CD14-positive monocyte (primary cell): Measurements from ENCODE around the gene CHN2. TPM values are rescaled to one million over a fixed set of nuclear protein-coding genes. Genes with fewer than 3 reads are reported as not detected.

ENCODE experiments used
- DNase-seq, 3 donors: peaks; one replicate each; pipeline ENCODE4 v3.0.0-alpha.2; 2011 to 2022
- H2AFZ ChIP-seq: 2 replicates; pipeline ENCODE4 v1.6.0; 2012; ENCODE audit warnings: mild to moderate bottlenecking, low read depth, low read length, inconsistent platforms; ENCODE audit not compliant: insufficient read depth, poor library complexity, severe bottlenecking
- H3K27ac ChIP-seq, 2 donors: 1 replicate in 1 of 2; 2 replicates in 1 of 2; pipeline ENCODE4 v1.5.1; 2012 to 2013; ENCODE audit warnings: low read length in 2 of 2, control low read depth in 1 of 2, inconsistent platforms in 1 of 2, low read depth in 1 of 2, mild to moderate bottlenecking in 1 of 2
- H3K27me3 ChIP-seq, 2 donors: one replicate each; pipeline versions ENCODE4 v1.6.0 to v1.6.1; 2011 to 2013; ENCODE audit warnings: low read length in 2 of 2; ENCODE audit not compliant: control insufficient read depth in 2 of 2, insufficient read depth in 2 of 2
- H3K36me3 ChIP-seq, 2 donors: replicated peaks in 1 of 2; 1 replicate in 1 of 2; 2 replicates in 1 of 2; pipeline versions ENCODE4 v1.5.1 to v1.6.1; 2012 to 2013; ENCODE audit warnings: low read length in 2 of 2, control low read depth in 1 of 2, inconsistent platforms in 1 of 2, mild to moderate bottlenecking in 1 of 2; ENCODE audit not compliant: insufficient read depth in 2 of 2, control insufficient read depth in 1 of 2
- H3K4me1 ChIP-seq, 2 donors: 1 replicate in 1 of 2; 2 replicates in 1 of 2; pipeline versions ENCODE4 v1.5.1 to v1.6.1; 2012 to 2013; ENCODE audit warnings: low read length in 2 of 2, control low read depth in 1 of 2, inconsistent platforms in 1 of 2, mild to moderate bottlenecking in 1 of 2, moderate library complexity in 1 of 2; ENCODE audit not compliant: insufficient read depth in 2 of 2, control insufficient read depth in 1 of 2
- H3K4me2 ChIP-seq: replicated peaks from 2 replicates; pipeline ENCODE3; 2012; ENCODE audit warnings: low read length, moderate library complexity, mild to moderate bottlenecking; ENCODE audit not compliant: poor library complexity, severe bottlenecking; ENCODE audit errors: extremely low read depth
- H3K4me3 ChIP-seq, 3 experiments: fragments of 200-600 bp in 1 of 3; sonication (generic) in 1 of 3; replicated peaks in 1 of 3; 1 replicate in 2 of 3; 2 replicates in 1 of 3; pipeline ENCODE4 v1.5.1; 2011 to 2013; ENCODE audit warnings: low read length in 3 of 3, mild to moderate bottlenecking in 3 of 3, control low read depth in 2 of 3, low read depth in 2 of 3, inconsistent platforms in 1 of 3, moderate library complexity in 1 of 3
- H3K79me2 ChIP-seq: 2 replicates; pipeline ENCODE4 v1.6.0; 2012; ENCODE audit warnings: mild to moderate bottlenecking, control low read depth, inconsistent platforms, low read length, moderate library complexity; ENCODE audit not compliant: insufficient read depth
- H3K9ac ChIP-seq: 2 replicates; pipeline ENCODE4 v1.6.0; 2017; ENCODE audit warnings: low read length, mild to moderate bottlenecking; ENCODE audit not compliant: insufficient read depth, poor library complexity, severe bottlenecking
- H3K9me3 ChIP-seq, 2 donors: replicated peaks in 1 of 2; 1 replicate in 1 of 2; 2 replicates in 1 of 2; pipeline versions ENCODE4 v1.5.1 to v1.6.1; 2012 to 2013; ENCODE audit warnings: low read length in 2 of 2, control low read depth in 1 of 2; ENCODE audit not compliant: control insufficient read depth in 1 of 2, insufficient read depth in 1 of 2
- H4K20me1 ChIP-seq: 2 replicates; pipeline ENCODE4 v1.6.0; 2012; ENCODE audit warnings: mild to moderate bottlenecking, low read length, control low read depth, moderate library complexity; ENCODE audit not compliant: insufficient read depth
- H3K27ac Mint-ChIP-seq, 7 donors: one replicate each; pipeline ENCODE4 v1.8.0; 2020; ENCODE audit warnings: mild to moderate bottlenecking in 7 of 7, mixed read lengths in 7 of 7, moderate library complexity in 6 of 7, inconsistent platforms in 2 of 7
- H3K27me3 Mint-ChIP-seq, 3 donors: one replicate each; pipeline ENCODE4 v1.8.0; 2021 to 2022; ENCODE audit warnings: low read depth in 3 of 3, mild to moderate bottlenecking in 3 of 3, mixed read lengths in 3 of 3, moderate library complexity in 3 of 3, inconsistent platforms in 1 of 3
- H3K36me3 Mint-ChIP-seq, 2 donors: one replicate each; pipeline ENCODE4 v1.8.0; 2020; ENCODE audit warnings: mixed read lengths in 2 of 2, inconsistent platforms in 1 of 2, mild to moderate bottlenecking in 1 of 2
- H3K4me1 Mint-ChIP-seq: one replicate; pipeline ENCODE4 v1.8.0; 2020; ENCODE audit warnings: mild to moderate bottlenecking, mixed read lengths
- H3K4me3 Mint-ChIP-seq, 2 donors: one replicate each; pipeline ENCODE4 v1.8.0; 2020; ENCODE audit warnings: mild to moderate bottlenecking in 2 of 2, mixed read lengths in 2 of 2, moderate library complexity in 1 of 2
- H3K9me3 Mint-ChIP-seq, 7 donors: one replicate each; pipeline ENCODE4 v1.8.0; 2020 to 2022; ENCODE audit warnings: mixed read lengths in 7 of 7, mild to moderate bottlenecking in 6 of 7, moderate library complexity in 6 of 7, inconsistent platforms in 2 of 7
- CTCF ChIP-seq: fragments of 200-600 bp; IDR thresholded peaks from one replicate; pipeline ENCODE4 v1.8.0; 2022; ENCODE audit warnings: antibody characterized with exemption, mild to moderate bottlenecking
- WGBS: methylation state at CpG from one replicate; pipeline ENCODE4 v1.1.5; 2013; ENCODE audit warnings: missing lambda C conversion rate; ENCODE audit not compliant: insufficient coverage; 5-methylcytosine and 5-hydroxymethylcytosine counted together
- intact Hi-C, 2 donors: fragments of 100-400 bp; cut with micrococcal nuclease; formaldehyde crosslinking; loops; one replicate each; pipeline versions ENCODE4 v1.15.0 to v1.15.1; 2023
- polyA plus RNA-seq, 3 donors: library from polyadenylated mRNA; depleted of rRNA in 1 of 3; unstranded in 2 of 3; stranded (reverse) in 1 of 3; fragments of 300-500 nt in 2 of 3; fragments of >200 nt in 1 of 3; fragmentation: Illumina TruSeq in 2 of 3; gene quantifications; 1 replicate in 2 of 3; 2 replicates in 1 of 3; pipeline ENCODE4 v1.2.3, GENCODE V29; 2012 to 2021

The CHN2 gene
- polyA plus RNA-seq, 3 donors, result 26.6 to 66.5 (median 44.8) TPM

GRCh38 chr7:29341156-29341555 is 146.6 kb downstream of the CHN2 start:
- no peaks in the 10 kb centered on the region for H3K36me3 ChIP-seq
- no peak overlapping the region for H3K27ac Mint-ChIP-seq
- H3K27ac ChIP-seq, result no peak overlapping the region
- TF ChIP-seq CTCF, result no peak
- H3K27me3 ChIP-seq, result no peaks in the 10 kb centered on the region
- no peak overlapping the region for H3K4me3 ChIP-seq
- no peaks in the 10 kb centered on the region for H3K79me2 ChIP-seq
- no peak for DNase-seq
- H3K4me2 ChIP-seq, result no peak overlapping the region
- no peak overlapping the region for H3K4me3 Mint-ChIP-seq
- peaks cover 0 to 7% of the 10 kb centered on the region in 2 donors for H3K36me3 Mint-ChIP-seq
- no CpG with 5 or more reads among the region's 7 CpGs for WGBS
- no peak overlapping the region for H2AFZ ChIP-seq
- no peak overlapping the region for H3K9ac ChIP-seq
- H3K9me3 Mint-ChIP-seq, result no peaks in the 10 kb centered on the region
- peaks cover 84% of the 10 kb centered on the region for H4K20me1 ChIP-seq
- no peaks in the 10 kb centered on the region for H3K9me3 ChIP-seq
- intact Hi-C loops, result no loop called here
- H3K4me1 ChIP-seq, result peaks cover 22 to 27% of the 10 kb centered on the region in 2 donors
- peaks cover 0 to 2% (median 0%) of the 10 kb centered on the region in 3 donors for H3K27me3 Mint-ChIP-seq
- H3K4me1 Mint-ChIP-seq, result peaks cover 21% of the 10 kb centered on the region

GRCh38 chr7:29342761-29343160 is 148.2 kb downstream of the CHN2 start:
- H2AFZ ChIP-seq, result no peak overlapping the region
- peaks cover 14% of the 10 kb centered on the region in 2 donors for H3K4me1 ChIP-seq
- H3K4me2 ChIP-seq, result no peak overlapping the region
- H3K9me3 ChIP-seq, result no peaks in the 10 kb centered on the region
- intact Hi-C loops, result no loop called here
- no peak for DNase-seq
- Mint-ChIP-seq H3K4me1 (peaks cover 9% of the 10 kb centered on the region), H3K27ac (no peak overlapping the region), H3K4me3 (no peak overlapping the region), H3K9me3 (no peaks in the 10 kb centered on the region), H3K36me3 (peaks cover 5 to 10% of the 10 kb centered on the region in 2 donors), H3K27me3 (peaks cover 0 to 2% (median 0%) of the 10 kb centered on the region in 3 donors)
- peaks cover 0 to 4% of the 10 kb centered on the region in 2 donors for H3K36me3 ChIP-seq
- H3K27me3 ChIP-seq, result no peaks in the 10 kb centered on the region
- H3K4me3 ChIP-seq, result no peak overlapping the region
- no peaks in the 10 kb centered on the region for H3K79me2 ChIP-seq
- peaks cover 83% of the 10 kb centered on the region for H4K20me1 ChIP-seq
- H3K27ac ChIP-seq, result no peak overlapping the region
- no CpG with 5 or more reads among the region's 3 CpGs for WGBS
- H3K9ac ChIP-seq, result no peak overlapping the region
- no peak for TF ChIP-seq CTCF
